NCI-H146 (cell line): ENCODE measurements around the gene DLG2.

Experiments used
- DNase-seq: peaks from one replicate; lab custom pipeline; 2025; lab: John Stamatoyannopoulos, UW

Gene DLG2

DNA sequence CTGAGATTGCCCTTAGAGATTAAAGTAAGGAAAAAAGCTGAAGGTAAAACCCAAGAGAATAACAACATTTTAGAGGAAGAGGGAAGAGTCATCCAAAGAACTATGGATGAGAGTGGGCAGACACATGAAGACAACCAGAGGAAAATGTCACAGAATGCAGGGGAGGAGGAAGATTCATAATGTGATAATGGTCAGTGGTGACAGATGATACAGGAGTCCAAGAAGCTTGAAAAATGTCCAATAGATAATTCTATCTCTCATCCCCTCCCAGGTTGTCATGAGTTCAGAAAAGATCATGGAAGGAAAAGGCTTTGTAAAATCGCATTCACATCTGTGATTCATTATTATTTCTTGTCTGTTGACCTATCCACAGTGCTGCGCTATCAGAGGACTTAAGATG is 2058.6 kb downstream of the DLG2 start:
- DNase-seq: no peak

DNA sequence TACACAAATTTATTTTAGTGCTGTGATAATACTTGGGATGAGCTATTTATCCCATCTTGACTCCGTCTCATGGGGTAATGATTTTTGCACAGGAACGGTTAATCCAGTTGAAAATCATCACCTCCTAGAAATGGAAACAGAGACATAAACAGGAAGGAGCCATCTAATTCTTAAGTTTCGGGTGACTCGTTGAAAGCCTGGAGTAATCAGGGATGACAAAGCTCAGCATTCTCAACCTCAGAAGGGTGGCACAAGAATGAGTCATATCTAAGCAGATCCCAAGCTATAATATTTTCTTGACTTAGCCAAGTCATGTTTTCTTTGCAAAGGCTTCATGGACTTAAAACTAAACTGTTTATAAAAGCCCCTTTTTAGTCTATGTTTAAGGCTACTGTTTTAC is 2060.2 kb downstream of the DLG2 start:
- no peak for DNase-seq

DNA sequence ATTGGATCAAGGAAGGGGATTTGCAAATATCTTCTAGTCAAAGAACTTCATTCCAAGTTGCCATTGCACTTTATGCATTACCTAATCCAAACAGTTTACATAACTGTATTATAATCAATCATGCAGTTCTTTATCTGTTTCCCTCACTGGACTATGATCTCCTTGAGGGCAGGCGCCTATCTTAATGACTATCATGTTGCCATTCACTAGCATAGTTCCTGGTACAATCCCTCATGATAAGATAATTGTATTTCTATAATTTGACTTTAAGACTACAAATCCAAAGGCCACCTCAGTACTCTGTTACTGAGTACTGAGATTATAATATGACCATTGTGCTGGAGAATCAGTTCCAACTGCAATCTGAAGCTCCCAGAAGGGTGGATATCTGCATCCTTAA is 2062.3 kb downstream of the DLG2 start:
- no peak for DNase-seq

DNA sequence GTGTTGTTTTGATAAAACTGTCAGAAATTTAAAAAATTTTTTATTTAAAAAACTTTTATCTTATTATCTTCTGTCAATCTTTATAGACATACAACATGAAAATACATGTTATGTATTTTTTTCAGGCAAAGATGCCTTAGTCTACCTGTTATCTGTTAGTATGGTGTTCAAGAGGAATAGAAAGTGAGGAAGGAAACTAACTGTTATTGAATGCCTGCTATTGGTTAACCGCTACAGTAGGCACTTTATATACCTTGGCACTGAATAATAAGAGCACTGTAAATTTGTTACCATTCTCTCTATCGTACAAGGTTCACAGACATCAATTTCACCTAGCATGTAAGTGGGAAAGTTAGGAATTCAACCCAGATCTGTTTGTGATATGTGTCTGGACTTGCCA is 2068.9 kb downstream of the DLG2 start:
- DNase-seq: no peak

DNA sequence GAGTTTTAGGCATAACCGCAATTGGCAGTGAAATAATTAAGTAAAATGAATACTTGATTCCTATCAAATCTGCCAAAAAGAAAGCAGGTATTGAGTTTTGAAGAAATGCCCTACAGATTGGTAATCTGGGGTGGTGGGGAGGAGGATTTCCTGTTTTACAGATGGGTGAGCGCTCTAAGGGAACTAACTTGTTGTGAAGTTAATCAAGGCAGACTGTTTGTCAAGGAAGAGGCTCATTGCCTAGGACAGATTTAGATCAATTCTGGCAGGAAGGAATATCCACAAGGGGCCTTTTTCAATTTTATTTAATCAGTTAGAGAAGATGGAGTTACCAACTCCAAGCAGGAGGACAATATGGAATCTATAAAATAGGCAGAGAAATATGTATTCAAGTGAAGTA is 2069.5 kb downstream of the DLG2 start:
- DNase-seq: no peak

DNA sequence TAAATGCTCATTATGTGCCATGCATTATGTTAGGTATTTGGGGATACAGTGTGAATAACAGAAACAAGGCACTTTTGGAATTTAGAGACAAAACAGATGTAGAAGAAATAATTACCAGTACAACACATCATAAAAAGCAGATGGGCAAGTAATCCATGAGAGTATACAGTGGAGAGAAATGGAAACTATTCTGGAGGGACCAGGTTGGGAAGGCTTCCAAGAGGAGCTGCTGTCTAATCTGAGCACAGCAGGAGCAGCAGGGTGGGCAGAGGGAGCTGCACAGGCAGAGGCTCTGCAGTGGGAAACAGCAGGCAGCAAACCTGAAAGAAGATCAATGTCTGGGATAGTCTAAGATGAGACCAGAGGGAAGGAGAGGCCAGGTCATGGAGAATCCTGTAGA is 2072.3 kb downstream of the DLG2 start:
- DNase-seq: no peak

DNA sequence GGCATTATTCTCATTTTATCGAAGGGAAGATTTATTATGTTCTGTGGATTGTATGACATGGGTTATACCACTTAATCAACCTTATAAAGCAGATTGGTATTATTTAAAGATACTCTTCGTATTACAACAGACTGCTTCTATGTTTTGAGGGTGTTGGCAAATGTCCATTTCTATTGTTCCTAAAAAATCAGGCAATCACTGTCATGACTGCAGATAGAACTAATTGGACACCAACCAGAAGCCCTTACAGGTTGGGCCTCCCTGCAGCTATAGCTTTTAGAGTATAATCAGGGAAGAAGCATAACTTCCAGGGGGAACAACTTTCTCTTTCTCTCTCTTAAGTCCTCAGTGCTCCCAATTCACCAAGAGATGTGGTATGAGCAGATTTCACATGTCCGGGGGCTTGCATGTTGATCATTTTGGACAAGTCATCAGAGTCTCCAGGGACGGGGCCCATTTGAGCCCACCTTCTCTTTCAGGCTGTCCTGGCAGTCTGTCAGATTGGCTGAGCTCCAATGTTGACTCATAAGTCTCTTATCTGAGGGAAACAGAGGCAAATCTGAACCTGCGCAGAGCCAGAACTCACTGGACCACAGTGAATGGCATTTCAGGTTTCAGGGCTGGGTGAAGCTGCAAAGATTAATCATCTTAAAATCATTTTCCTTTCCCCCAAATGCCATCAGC is 2077.0 kb downstream of the DLG2 start:
- DNase-seq: no peak

DNA sequence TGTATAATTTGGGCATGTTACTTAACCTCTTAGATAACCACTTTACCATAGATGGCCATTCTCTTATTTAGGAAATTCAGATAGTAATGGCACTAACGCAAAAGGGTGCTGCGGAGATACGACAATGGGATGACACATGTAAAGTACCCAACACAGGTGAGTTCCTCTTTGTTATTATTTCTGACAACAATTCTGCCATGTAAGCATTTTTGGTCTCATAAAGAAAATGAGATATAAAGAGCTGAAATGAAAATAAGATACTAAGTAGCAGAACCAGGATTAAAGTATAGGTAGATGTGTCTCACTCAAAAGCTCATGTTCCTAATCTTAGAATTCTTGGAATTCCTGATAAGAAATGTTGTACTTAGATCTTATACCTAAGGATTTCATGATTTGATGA is 2080.8 kb downstream of the DLG2 start:
- DNase-seq: no peak

DNA sequence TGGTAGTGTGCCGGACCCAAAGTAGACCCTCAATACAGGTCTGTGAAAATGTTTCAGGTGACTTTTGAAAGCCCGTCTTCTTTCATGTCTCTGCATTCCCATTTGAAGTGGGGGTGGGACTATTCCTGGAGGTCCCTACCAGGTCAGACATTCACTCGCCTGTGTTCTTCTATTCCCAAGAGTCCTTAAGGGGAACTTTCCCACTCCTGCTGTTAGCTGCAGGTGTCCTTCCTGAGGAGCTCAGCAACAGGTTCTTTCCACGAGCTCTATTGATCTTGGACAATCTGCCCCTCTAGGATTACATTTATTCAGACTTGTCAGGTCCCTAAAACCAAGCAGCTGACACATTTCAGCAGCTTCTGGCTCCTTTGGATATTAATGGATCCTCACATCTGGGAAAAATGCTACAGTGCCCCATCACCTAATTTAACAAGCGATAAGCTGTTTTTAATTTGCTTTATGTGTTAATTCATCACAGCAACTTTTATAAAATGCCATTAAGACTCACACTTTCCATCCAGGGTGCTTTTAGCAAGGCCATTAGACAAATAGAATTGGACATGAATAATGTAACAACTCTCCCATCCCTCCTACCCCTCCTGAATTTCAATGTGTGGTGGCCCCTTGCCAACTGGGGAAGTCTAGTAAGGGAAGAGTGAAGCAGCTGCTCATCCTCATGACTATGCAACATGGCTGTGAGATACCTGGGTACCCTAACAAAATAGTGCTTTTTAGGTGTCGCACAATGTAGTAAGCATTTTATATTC is 2081.5 kb downstream of the DLG2 start:
- no peak for DNase-seq

DNA sequence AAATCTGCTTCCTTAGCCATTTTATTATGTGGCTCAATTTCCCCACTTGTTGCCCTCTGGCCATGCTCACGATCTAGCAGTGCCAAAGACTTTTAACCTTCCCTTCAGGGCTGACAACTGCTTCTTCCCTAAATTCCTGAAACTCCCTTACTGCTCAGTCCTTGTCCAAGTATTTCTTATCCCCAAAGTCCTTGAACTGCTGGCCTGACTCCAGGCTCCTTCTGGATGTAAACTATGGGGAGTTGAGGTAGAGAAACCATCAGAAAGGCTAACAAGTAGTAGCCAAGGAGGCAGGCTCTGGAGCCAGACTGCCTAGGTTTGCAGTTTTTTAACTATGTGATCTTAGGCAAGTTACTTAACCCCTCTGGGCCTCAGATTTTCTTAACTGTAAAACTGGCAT is 2082.3 kb downstream of the DLG2 start:
- no peak for DNase-seq

DNA sequence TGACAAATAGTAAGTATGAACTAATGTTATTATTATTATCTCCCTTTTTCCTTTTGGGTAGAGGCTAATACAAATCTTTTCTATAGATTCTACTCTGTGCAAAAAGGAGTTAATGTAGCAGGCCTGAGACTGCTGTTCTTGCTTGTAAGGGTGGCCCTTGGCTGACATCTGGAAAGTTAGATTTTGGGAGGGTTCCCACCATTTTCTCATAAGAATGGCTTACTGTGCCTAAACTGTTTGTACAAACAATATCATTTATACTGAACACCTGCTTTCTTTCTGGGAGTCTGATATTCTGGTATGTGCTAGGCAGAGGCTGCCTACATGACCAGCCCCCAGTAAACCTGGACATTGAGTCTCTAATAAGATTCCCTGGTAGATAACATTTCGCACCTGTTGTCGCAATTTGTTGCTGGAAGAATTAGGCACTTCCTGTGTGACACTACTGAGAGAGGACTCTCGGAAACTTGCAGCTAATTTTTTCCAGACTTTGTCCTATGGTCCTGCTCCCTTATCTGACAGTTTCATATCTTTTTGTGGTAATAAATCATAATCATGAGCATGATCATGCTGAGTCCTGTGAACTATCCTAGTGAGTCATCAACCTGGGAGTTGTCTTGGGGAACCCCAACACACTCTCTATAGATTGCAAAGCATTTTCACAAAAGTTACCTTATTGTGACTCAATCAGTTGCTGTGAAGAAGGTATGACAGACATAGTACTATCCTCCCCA is 2083.3 kb downstream of the DLG2 start:
- DNase-seq: no peak

DNA sequence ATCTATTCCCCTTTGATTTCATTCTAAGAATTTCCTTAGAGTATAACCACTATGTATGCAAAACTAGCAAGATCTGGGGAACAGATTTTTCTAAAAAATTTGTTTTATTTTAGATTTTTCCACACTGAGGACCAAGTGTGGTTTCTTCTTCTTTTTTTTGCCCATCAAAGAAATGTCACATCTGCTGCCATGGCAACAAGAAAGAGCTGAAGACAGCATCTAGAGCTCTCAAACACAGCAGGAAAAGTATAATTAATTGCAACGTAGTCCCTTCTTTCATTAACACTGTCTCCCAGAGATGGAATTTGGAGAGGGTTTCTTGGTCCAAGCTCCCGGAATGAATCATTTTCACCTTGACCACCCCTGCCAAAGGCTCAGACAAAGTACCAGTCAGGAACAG is 2084.3 kb downstream of the DLG2 start:
- DNase-seq: no peak

DNA sequence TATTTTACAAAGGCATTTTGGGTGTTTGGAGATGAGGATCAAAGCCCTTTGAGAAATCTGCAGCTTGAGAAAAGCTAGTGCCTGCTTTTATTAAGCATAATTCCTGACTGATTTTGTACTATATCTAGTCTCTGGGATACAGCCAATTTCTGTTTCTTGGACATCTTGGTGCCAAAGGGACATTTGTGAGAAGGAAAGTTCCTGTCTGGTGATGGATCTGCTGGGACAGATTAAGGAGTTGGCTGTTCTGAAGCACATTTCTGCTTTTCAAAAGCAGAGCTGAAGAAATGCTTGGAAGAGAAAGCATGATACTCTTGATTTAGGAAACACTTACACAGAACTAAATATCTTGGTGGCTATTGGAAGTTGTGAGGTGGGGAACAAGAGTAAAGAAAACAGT is 2086.4 kb downstream of the DLG2 start:
- no peak for DNase-seq

DNA sequence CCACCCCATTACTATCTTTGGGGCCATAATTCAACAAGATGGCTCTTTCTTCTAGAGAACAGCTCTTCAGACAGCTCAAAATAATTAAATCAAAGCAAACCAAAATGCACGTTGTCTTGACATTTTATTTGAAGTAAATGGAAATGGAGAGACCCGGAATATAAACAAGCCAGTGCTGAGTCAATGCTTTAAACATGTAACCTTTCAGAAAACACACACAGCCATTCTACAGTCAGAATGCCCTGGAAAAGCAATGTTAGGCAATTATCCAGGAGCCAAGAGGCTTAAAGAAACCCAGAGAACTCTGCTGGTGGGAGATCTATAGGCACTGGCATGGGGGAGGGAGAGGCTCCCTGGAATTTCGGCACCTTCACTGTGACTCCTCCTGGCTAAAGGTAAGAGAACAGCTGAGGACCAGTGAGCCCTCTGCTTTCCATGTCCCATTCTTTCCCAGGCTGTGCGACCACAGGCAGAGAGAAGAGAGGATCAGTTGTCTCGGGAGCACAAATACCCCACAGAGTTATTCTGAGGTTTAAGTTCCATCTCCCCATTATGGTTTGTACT is 2086.9 kb downstream of the DLG2 start:
- no peak for DNase-seq

DNA sequence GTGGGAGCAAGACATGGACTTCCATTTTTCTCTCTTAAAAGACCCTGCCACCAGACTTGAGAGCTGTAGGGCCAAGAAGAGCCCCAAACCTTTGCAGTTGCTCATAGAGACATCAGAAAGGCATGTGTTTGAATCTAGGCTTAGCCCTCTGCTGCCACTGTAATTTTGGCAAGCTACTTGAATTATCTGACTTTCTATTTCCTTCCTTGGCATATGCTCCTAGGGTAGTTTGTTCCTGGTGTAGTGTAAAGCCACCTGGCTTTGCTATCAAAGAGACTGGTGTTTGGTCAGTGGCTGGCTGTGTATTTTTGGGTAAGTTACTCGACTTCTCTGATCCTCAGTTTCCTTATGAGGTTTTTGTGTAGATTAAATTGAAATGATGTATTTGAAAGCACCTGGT is 2088.9 kb downstream of the DLG2 start:
- DNase-seq: no peak

DNA sequence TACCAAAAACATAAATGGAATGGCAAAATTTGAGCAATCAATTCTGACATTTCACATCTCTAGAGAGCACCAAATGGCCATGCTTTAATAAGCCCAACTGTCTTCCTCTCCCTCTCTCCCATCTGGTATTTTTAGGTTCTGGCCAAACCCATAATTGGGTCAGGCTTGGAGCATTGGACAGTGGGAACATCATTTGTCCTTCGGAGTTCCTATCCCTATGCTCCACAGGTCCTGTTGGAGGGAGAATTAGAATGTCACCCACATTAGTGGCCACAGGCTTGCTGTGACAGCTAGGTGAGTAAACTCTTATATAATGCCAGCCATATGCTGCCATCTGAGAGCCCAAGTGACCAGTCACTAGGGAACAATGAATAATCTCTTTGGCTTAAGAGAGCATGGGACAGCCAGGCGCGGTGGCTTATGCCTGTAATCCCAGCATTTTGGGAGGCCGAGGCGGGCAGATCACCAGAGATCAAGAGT is 2090.0 kb downstream of the DLG2 start:
- DNase-seq: no peak

DNA sequence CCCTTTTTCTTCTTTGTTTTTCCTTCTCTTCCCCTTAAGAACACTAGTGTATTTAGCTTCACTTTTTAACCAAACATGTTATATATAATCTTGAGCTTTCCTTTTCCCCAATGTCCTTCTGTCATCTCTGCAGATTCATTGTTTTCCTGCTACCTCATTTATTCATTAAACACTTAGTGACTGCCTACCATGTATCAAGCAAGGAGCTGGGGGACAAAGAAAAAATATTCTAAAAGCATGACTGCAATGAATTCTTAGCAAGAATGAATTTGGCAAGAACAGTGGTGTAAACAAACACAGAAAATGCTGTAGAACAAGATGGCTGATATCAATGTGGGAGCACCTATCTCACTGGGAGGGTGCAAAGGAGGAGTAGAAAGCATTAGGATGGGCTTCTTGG is 2094.0 kb downstream of the DLG2 start:
- no peak for DNase-seq

DNA sequence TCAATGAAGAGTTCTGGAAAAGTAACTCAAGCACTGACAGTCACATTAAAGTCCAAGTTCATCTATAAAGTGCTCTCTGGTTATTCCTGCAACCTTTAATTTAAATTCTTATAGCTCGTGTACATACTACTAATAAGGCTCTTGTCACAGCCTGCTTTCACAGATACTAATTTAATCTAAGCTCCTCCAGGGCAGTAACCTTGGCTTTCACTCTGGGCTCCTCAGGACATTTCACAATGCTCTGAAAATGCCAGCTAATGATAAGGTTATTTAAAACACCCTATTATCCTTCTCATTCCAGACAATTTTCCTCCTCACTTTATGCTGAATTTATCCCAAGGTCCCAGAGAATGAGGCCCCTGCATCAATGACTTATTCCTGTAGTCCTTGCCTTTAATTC is 2098.3 kb downstream of the DLG2 start:
- no peak for DNase-seq

DNA sequence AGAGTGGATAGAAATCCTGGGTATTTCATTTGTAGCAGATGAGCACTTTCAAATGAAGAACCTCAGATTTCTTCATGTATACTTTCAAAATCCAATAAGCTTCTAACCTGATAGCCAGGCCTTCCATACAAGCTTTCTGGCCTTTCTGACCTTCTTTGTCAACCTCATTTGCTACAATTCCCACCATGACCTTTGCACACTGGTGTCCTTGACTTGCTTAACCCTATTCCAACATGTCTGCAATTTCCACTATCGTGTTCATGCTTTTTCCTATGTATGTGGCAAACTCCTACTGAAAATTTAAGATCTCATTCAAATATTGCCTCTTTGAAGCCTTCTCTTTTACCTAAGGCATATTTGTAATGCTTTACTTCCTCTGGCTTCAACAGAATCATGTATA is 2098.9 kb downstream of the DLG2 start:
- DNase-seq: no peak

DNA sequence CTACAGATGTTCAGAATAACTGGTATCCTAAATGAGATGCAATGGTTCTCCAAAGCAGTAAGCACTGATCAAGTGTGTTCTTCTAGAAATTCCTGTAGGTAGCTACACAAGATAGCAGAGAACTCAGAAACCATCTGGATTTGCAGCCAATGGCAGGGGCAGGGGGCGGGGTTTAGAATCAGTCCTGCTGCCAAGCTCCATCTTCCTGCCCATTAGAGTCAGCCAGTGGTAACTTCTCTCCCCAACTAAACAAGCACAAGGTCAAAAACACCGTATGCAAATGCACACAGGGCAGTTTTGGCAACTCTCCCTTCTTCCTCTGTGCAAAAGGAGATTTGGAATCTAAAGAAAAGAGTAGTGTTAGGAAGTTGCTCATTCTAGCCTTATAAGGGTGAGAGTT is 2103.5 kb downstream of the DLG2 start:
- no peak for DNase-seq

DNA sequence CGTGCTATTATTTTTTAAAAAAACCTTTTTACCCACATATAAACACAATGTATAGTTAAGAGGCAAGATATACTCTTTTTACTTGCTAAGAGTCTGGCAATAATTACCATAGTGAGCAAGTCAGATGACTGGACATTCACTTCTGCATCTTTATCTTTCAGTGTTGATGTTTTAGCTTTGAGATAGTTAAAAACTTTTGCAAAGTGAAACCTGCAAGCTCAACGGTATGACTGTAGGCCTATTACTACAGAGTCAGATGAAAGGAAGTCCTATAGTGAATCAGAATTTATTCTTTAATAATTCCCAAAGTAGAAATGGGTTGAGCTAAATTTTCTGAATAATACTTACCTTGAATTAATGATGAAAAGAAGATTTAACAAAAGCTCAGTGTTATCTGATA is 2104.2 kb downstream of the DLG2 start:
- no peak for DNase-seq

DNA sequence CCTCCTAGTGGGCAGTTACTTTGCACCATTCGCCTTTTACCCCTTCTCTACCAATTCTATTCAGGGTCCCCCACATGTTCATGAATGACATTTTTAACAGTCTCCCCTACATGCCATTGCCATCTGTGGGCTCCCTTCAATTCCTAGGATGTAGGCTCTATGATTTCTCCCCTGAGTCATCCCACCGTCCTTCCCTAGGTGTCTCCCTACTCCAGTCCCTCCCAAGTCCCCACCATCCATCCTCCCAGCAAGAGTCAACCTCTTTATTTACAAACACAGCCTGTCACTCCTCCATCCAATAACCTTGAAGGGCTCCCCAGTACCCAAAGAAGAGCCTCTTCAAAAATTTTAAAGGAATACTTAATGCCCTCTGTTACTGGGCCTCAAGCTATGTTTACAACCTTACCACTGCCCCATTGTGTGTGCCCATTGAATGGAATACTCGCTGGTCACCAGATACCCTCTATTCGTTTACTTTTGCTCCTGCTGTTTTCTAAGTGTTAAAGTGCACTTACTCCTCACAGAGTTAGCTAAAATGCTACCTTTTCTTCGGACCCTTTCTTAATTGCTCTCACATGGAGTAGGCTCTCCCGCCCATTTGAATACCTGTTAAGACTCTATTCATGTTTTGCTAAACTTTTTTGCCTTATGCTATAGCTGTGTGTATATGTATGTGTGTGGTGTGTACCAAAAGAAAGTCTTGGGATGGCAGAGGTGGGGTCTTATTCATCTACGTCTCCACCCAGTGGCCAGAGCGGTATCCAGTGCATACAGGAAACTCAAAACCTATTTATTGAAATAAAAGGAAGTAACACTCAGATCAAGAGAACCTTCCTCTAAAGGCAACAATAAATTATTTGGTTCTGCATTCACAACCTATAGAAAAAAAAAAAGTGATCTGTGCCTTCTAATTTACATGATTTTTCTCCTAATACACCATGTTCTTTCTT is 2105.2 kb downstream of the DLG2 start:
- DNase-seq: no peak
